Activated CD8-positive, alpha-beta memory T cell treated with anti-CD3 and anti-CD28 coated beads, Interleukin-2, amount 50 U/mL, for 4 hours (primary cell): Measurements from ENCODE around the gene PROK2.

Experiments used
- DNase-seq: peaks from one replicate; pipeline ENCODE4 v3.0.0-alpha.2; 2020

Gene PROK2

DNA sequence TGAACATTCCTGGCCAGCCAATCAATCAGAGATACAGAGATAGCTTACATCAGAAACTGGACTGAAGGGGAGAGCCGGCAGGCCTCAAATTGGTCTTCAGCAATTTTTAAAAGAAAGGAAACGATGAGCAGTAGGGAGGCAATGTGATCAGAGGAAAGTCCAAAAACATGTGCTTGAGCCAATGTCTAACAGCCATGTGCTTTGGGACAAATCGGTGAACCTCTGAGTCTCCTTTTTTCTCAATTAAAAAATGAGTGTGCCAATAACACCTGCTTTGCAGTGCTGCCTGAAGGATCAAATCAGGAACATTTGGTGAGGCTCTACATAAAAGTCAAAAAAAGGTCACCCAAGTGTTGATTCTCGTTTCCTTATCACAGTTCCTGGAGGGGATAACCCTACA, 52.3 kb downstream of the PROK2 start:
- no peak for DNase-seq

DNA sequence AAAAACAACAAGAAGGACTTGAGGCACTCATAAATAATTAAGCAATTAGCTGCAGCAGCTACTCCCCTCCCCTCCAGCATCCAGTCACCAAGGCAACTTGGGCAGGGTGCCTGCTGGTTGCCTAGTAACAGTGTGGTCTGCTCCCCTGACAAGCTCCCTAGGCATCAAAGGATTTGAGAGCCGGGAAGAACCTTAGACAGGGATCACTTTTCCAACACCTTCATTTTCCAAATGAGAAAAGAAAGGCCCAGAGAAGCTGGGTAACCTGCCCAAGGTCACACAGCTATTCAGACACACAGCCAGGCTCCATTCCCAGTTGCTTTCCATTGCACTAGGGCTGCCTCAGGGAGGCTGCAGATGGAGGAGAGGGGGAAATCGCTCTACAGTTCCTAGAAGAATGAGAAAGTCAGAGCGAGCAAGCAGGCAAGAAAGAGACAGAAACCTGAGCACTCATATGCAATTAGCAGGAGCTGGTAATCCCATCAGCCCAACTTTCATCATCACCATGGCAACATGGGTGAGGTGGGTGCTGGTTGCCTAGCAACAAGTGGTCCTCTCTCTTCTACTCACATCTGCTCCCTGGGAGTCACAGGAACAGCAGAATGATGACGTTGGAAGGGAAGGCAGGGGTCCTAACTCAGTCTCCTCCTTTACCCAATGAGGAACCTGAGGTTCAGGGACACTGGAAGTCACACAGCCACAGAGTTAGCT, 56.2 kb downstream of the PROK2 start:
- no peak for DNase-seq

DNA sequence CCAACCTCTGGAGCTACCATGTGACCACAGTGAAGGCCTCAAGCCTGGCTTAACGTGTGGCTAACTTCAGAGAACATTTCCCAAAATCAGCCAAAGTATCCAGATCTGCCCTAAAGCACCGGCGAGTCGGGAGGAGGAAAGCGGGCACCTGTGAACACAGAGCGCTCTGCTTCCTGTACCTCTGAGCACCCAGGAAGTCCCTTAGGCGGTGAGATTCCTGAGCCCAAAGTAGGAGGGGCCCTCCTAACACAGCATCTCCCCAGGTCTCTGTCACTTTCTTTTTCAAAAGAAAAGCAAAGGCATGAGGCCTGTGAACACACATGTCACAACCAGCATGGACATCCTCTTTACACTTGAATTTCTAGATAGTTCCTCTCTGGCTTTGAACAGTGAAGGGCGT, 58.8 kb downstream of the PROK2 start:
- peak; percentile 43 for DNase-seq

DNA sequence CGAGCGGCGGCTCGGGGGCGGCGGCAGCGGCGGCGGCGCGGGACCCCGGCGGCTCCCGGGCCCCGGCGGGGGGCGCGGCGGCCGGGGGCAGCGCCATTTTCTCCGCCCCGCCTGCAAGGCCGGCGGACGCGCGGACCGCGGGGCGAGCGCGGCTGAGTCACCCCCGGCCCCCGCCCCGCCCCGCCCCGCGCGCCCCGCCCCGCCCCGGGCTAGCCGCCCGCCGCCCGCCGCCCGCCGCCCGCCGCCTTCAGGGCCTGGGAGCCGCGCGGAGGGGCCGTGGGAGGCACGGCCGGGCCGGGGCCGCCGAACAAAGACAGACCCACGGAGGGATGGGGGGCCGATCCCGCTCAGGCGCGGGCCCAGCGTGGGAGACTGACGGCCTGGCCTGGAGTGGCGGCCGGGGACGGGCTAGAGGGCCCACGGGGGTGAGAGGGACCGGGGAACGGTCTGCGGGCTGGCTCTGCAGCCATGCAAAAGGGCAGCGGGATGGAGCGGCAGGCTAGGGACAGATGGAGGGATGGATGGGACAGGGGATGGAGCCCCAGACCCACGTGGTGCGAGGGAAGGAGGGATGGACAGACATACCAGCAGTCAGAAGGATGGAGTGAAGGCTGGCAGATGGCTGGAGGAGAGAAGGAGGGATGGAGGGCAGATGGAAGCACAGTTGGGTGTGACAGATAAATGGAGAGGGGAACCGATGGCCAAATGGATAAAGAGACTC, 59.5 kb downstream of the PROK2 start, which contains the start of gene EIF4E3:
Gene EIF4E3 (minus strand): TSS at position 132 of the 721 bp plus-strand sequence. CDS start 35 bp downstream, at position 97.
- peak; percentile 41 for DNase-seq

DNA sequence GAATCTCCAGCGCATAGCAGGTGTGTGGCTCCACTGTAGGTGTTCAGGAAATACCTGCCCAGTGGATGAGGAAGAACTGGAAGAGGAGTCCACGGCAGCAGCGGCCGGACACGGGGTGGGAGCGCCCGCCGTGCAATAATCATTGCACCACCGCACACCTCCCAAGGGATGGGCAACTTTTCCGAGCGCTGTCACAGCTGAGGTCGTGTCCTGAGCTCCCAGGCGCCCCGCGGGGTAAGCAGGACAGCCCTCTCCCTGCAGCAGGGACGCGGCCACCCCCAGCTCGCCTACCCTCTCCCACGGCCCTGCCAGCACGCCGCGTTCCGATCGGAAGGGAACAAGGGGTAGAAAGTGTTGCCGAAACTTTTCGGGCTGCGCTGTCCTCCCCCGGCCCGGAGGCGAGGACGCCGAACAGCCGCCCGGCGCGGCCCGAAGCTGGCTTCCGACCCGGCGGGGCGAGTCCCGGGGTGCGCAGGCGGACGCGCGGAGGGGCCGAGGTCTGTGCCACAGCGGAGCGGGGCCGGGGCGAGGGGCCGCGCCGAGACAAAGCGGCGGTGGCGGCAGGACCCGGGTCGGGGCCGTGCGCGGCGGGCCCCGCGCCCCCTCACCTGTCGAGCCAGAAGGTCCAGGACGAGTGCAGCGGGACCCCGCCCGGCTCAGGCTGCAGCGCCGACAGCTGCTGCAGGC, 60.2 kb downstream of the PROK2 start:
- peak; percentile 41 for DNase-seq

DNA sequence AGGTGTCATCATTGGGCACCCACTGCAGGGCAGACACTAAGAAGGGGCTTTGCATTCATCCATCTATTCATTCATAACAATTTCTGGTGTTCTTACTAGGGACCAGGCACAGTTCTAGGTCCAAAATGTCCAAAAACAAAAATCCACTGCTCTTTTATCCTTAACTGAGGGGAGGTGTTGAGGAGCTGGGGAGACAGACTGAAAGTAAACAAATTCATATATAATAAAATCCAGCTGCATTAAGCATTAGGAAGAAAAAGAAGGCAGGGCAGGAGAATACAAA, 60.8 kb downstream of the PROK2 start:
- no peak for DNase-seq

- DNase-seq: peak; percentile 47
These were observed 61.3 kb downstream of the PROK2 start for GRCh38 chr3:71723452-71724170.

- DNase-seq: no peak
These were observed 62.3 kb downstream of the PROK2 start for GRCh38 chr3:71722693-71723092.
